ENCODE data around the gene DARS1. TPM values are rescaled to one million over a fixed set of nuclear protein-coding genes. Genes with fewer than 3 reads are reported as not detected.
"Not testable (repeated sequence)": the region's sequence is repeated elsewhere in the genome, so short reads cannot be mapped to it uniquely, and the experiment has no call there.

The DARS1 gene
- total RNA-seq, 1 experiment from 2014 or later = 63.0 TPM

GRCh38 chr2:135890835-135891234 is 94.6 kb downstream of the DARS1 start:
- H3K9me3 ChIP-seq (ENCODE audit: insufficient read depth, low read depth) = no peaks in the 10 kb centered on the region
- H4K20me1 ChIP-seq (ENCODE audit: insufficient read depth) = no peaks in the 10 kb centered on the region
- CTCF ChIA-PET = no interaction called here
- no peaks in the 10 kb centered on the region for H3K27me3 ChIP-seq (ENCODE audit: insufficient read depth, low read depth)
- intact Hi-C loops (cut with micrococcal nuclease; ENCODE audit: unreplicated experiment) = no loop called here
- no peaks in the 10 kb centered on the region for H3K36me3 ChIP-seq (ENCODE audit: low read depth)
- H3K27ac ChIP-seq = no peak overlapping the region
- H3K9me2 ChIP-seq (ENCODE audit: insufficient read depth) = no peaks in the 10 kb centered on the region
- no TSS peak for BruUV-seq (replicated peaks)
- no peak for DNase-seq
- no peaks in the 10 kb centered on the region for H3K4me1 ChIP-seq (replicated peaks; ENCODE audit: insufficient read depth)
- H3K4me2 ChIP-seq = no peak overlapping the region
- POLR2A ChIA-PET (ENCODE audit: unreplicated experiment) = no interaction called here
- no peak for TF ChIP-seq EZH2 (IDR thresholded peaks at IDR 0.05; ENCODE audit: low read depth)
- TF ChIP-seq, protein P1, sequence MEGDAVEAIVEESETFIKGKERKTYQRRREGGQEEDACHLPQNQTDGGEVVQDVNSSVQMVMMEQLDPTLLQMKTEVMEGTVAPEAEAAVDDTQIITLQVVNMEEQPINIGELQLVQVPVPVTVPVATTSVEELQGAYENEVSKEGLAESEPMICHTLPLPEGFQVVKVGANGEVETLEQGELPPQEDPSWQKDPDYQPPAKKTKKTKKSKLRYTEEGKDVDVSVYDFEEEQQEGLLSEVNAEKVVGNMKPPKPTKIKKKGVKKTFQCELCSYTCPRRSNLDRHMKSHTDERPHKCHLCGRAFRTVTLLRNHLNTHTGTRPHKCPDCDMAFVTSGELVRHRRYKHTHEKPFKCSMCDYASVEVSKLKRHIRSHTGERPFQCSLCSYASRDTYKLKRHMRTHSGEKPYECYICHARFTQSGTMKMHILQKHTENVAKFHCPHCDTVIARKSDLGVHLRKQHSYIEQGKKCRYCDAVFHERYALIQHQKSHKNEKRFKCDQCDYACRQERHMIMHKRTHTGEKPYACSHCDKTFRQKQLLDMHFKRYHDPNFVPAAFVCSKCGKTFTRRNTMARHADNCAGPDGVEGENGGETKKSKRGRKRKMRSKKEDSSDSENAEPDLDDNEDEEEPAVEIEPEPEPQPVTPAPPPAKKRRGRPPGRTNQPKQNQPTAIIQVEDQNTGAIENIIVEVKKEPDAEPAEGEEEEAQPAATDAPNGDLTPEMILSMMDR (conservative IDR thresholded peaks at IDR 0.05) = no peak
- H3K79me2 ChIP-seq (ENCODE audit: low read depth) = no peaks in the 10 kb centered on the region
- no peaks in the 10 kb centered on the region for H3F3A ChIP-seq (ENCODE audit: insufficient read depth, low read depth)
- no peak overlapping the region for H2AFZ ChIP-seq
- H3K4me3 ChIP-seq = no peak overlapping the region

DNA sequence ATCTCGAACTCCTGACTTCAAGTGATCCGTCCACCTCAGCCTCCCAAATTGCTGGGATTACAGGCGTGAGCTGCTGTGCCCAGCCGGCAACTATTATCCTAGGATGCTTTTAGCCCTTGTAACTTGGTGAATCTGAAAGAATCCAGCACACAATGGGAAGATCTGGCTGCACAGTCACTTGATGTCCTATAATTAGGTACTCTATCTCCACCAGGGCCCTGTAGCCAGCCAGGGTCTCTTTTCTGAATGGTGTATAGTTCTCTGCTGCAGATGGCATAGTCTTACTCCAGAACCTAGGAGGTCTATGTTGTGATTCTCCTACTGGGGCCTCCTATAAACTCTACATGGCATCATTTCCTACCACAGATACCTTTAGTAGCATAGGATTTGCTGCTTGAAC is 95.3 kb downstream of the DARS1 start:
- Histone ChIP-seq H3K4me2 (no peak overlapping the region), H2AFZ (no peak overlapping the region), H3K27me3 (ENCODE audit: insufficient read depth, low read depth) (no peaks in the 10 kb centered on the region), H3K36me3 (ENCODE audit: low read depth) (no peaks in the 10 kb centered on the region), H3F3A (ENCODE audit: insufficient read depth, low read depth) (no peaks in the 10 kb centered on the region), H3K9me3 (ENCODE audit: insufficient read depth, low read depth) (no peaks in the 10 kb centered on the region), H3K9me2 (ENCODE audit: insufficient read depth) (no peaks in the 10 kb centered on the region), H4K20me1 (ENCODE audit: insufficient read depth) (no peaks in the 10 kb centered on the region), H3K4me3 (no peak overlapping the region), H3K79me2 (ENCODE audit: low read depth) (no peaks in the 10 kb centered on the region), H3K27ac (no peak overlapping the region), H3K4me1 (replicated peaks; ENCODE audit: insufficient read depth) (no peaks in the 10 kb centered on the region)
- TF ChIP-seq EZH2 (IDR thresholded peaks at IDR 0.05; ENCODE audit: low read depth) = no peak
- TF ChIP-seq, protein P1 (conservative IDR thresholded peaks at IDR 0.05) = no peak
- DNase-seq = no peak
- intact Hi-C loops (cut with micrococcal nuclease; ENCODE audit: unreplicated experiment) = no loop called here
- no TSS peak for BruUV-seq (replicated peaks)
- CTCF ChIA-PET = no interaction called here
- POLR2A ChIA-PET (ENCODE audit: unreplicated experiment) = no interaction called here

DNA sequence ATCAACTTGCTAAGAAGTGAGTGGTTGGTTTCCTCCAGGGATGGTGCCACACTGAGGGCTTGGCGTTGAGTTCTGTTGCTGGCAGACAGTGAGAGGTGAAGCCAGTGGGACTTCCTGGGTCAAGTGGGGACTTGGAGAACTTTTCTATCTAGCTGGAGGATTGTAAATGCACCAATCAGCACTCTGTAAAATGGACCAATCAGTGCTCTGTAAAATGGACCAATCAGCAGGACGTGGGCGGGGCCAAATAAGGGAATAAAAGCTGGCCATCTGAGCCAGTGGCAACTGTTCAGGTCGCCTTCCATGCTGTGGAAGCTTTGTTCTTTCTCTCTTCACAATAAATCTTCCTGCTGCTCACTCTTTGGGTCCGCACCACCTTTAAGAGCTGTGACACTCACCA is 96.8 kb downstream of the DARS1 start:
- intact Hi-C loops (cut with micrococcal nuclease; ENCODE audit: unreplicated experiment); H2AFZ ChIP-seq; H4K20me1 ChIP-seq (ENCODE audit: insufficient read depth); DNase-seq; H3K9me3 ChIP-seq (ENCODE audit: insufficient read depth, low read depth); H3K9me2 ChIP-seq (ENCODE audit: insufficient read depth); CTCF ChIA-PET; H3K27me3 ChIP-seq (ENCODE audit: insufficient read depth, low read depth); BruUV-seq (replicated peaks); H3F3A ChIP-seq (ENCODE audit: insufficient read depth, low read depth); H3K36me3 ChIP-seq (ENCODE audit: low read depth); H3K4me1 ChIP-seq (replicated peaks; ENCODE audit: insufficient read depth); H3K79me2 ChIP-seq (ENCODE audit: low read depth); H3K4me2 ChIP-seq; H3K27ac ChIP-seq; H3K4me3 ChIP-seq: not testable (repeated sequence)
- POLR2A ChIA-PET (ENCODE audit: unreplicated experiment) = interaction anchor here (0.6 kb wide), 1 partner anchor 22 kb away, joined by 5 read pairs; no protein-coding TSS in a partner anchor

- H3K4me1 ChIP-seq (replicated peaks; ENCODE audit: insufficient read depth) = no peaks in the 10 kb centered on the region
- TF ChIP-seq, protein P1 (conservative IDR thresholded peaks at IDR 0.05) = no peak
- TF ChIP-seq EZH2 (IDR thresholded peaks at IDR 0.05; ENCODE audit: low read depth) = no peak
- no peak overlapping the region for H3K4me2 ChIP-seq
- H3K27ac ChIP-seq = no peak overlapping the region
- no peaks in the 10 kb centered on the region for H3K9me2 ChIP-seq (ENCODE audit: insufficient read depth)
- no TSS peak for BruUV-seq (replicated peaks)
- no peaks in the 10 kb centered on the region for H3F3A ChIP-seq (ENCODE audit: insufficient read depth, low read depth)
- H4K20me1 ChIP-seq (ENCODE audit: insufficient read depth) = no peaks in the 10 kb centered on the region
- ChIA-PET POLR2A (ENCODE audit: unreplicated experiment) (no interaction called here), CTCF (interaction anchor here (0.5 kb wide), 1 partner anchor 181 kb away, joined by 8 read pairs; no protein-coding TSS in a partner anchor)
- intact Hi-C loops (cut with micrococcal nuclease; ENCODE audit: unreplicated experiment) = no loop called here
- H3K36me3 ChIP-seq (ENCODE audit: low read depth) = no peaks in the 10 kb centered on the region
- no peaks in the 10 kb centered on the region for H3K79me2 ChIP-seq (ENCODE audit: low read depth)
- no peaks in the 10 kb centered on the region for H3K27me3 ChIP-seq (ENCODE audit: insufficient read depth, low read depth)
- H3K4me3 ChIP-seq = no peak overlapping the region
- H2AFZ ChIP-seq = no peak overlapping the region
- H3K9me3 ChIP-seq (ENCODE audit: insufficient read depth, low read depth) = no peaks in the 10 kb centered on the region
- DNase-seq = no peak
Observed at GRCh38 chr2:135885709-135886108, 99.7 kb downstream of the DARS1 start.

Data from PC-9 (cell line).